ENCODE data around the gene LMO2. TPM values are rescaled to one million over a fixed set of nuclear protein-coding genes. Genes with fewer than 3 reads are reported as not detected.
A peak's percentile ranks its signal among the peaks of the same experiment; 100 is the strongest.

Gene LMO2
- total RNA-seq, 1 donor from 2014 or later, result 3.9 TPM

DNA sequence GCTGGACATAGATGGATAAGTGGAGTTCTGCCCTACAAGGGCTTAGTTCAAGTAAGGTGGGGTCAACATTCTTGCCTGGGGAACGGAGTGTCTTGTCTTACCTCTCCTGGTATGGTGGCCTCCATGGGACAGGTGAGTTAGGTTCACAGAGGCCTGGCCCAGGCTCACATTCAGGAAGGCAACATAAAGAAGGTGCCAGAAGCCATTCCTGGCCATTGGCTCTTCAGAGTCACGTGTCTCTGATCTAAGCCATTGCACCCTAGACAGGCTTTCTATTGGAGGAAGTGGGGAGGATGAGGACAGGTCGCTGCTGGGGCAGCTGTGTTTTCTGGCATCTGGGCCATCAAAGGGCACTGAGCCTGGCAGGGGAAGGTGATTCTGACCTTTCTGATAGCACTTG lies 14.8 kb downstream of the LMO2 start:
- Mint-ChIP-seq H3K36me3 (no peaks in the 10 kb centered on the region), H3K4me1 (no peaks in the 10 kb centered on the region), H3K9me3 (no peaks in the 10 kb centered on the region), H3K27me3 (ENCODE audit: low read depth) (peaks cover 82% of the 10 kb centered on the region), H3K4me3 (no peak overlapping the region), H3K27ac (no peak overlapping the region)
- TF ChIP-seq, protein P1, sequence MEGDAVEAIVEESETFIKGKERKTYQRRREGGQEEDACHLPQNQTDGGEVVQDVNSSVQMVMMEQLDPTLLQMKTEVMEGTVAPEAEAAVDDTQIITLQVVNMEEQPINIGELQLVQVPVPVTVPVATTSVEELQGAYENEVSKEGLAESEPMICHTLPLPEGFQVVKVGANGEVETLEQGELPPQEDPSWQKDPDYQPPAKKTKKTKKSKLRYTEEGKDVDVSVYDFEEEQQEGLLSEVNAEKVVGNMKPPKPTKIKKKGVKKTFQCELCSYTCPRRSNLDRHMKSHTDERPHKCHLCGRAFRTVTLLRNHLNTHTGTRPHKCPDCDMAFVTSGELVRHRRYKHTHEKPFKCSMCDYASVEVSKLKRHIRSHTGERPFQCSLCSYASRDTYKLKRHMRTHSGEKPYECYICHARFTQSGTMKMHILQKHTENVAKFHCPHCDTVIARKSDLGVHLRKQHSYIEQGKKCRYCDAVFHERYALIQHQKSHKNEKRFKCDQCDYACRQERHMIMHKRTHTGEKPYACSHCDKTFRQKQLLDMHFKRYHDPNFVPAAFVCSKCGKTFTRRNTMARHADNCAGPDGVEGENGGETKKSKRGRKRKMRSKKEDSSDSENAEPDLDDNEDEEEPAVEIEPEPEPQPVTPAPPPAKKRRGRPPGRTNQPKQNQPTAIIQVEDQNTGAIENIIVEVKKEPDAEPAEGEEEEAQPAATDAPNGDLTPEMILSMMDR (IDR thresholded peaks at IDR 0.05; ENCODE audit: unreplicated experiment), result no peak
- DNase-seq (ENCODE audit: low spot score in 2 of 2, unreplicated experiment in 2 of 2), result no peak

DNA sequence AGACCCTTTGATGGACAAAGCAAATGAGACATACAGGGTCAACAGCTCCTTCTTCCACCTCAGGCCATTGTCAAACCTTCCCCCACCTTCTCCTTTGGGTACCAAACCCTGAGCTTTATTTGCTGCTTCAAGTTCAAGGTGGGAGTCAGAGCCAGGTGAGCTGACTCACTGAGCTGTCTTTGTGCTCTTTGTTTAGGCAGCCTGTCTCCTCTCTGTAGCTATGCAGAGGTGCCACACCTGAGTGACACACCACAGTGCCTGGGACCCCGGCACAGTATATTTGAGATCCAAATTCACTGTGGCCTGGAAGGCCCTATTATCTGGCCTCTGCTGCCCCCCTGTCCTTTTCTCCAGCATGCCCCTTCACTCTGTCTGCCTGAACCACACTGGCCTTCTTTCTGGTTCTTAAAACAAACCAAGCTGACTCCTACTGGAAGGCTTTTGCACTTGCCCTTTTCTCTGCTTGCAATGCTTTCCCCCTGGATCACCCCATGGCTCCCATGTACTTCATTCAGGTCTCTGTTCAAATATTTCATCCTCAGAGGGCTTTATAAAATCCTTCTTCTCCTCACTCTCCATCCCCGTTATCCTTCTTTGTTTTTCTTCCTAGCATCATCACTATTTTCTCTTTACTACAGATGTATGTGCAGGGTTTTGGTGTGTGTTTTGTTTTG lies 16.1 kb downstream of the LMO2 start:
- H3K4me1 Mint-ChIP-seq, result peaks cover under 1% of the 10 kb centered on the region
- H3K36me3 Mint-ChIP-seq, result no peaks in the 10 kb centered on the region
- no peaks in the 10 kb centered on the region for H3K9me3 Mint-ChIP-seq
- TF ChIP-seq, protein P1 (IDR thresholded peaks at IDR 0.05; ENCODE audit: unreplicated experiment), result no peak
- H3K4me3 Mint-ChIP-seq, result no peak overlapping the region
- H3K27ac Mint-ChIP-seq, result no peak overlapping the region
- DNase-seq (ENCODE audit: low spot score in 2 of 2, unreplicated experiment in 2 of 2), result no peak
- H3K27me3 Mint-ChIP-seq (ENCODE audit: low read depth), result peaks cover 79% of the 10 kb centered on the region

DNA sequence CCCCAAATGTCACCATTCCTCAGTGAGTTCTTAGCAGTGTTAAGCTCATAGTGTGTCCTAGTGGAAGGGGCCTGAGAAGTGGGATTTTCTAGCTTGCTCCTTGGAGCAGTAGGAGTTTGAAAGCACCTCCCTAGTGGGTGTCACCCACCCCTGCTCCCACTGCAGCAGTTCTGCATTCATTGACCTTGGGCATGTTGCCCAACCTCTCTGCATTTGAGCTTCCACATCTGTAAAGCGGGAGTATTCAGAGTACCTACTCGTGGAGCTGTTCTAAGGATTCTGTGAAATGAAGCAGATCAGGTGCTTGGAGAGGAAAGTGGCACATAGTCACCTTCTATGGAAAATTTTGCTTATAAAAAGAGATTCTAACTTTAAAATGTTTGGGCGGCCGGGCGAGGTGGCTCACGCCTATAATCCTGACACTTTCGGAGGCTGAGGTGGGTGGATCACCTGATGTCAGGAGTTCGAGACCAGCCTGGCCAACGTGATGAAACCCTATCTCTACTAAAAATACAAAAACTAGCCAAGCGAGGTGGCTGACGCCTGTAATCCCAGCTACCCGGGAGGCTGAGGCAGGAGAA lies 16.9 kb downstream of the LMO2 start:
- Mint-ChIP-seq H3K9me3 (no peaks in the 10 kb centered on the region), H3K4me3 (no peak overlapping the region), H3K4me1 (peaks cover 6% of the 10 kb centered on the region), H3K36me3 (no peaks in the 10 kb centered on the region), H3K27ac (no peak overlapping the region), H3K27me3 (ENCODE audit: low read depth) (peaks cover 84% of the 10 kb centered on the region)
- TF ChIP-seq, protein P1 (IDR thresholded peaks at IDR 0.05; ENCODE audit: unreplicated experiment), result no peak
- no peak for DNase-seq (ENCODE audit: low spot score in 2 of 2, unreplicated experiment in 2 of 2)

DNA sequence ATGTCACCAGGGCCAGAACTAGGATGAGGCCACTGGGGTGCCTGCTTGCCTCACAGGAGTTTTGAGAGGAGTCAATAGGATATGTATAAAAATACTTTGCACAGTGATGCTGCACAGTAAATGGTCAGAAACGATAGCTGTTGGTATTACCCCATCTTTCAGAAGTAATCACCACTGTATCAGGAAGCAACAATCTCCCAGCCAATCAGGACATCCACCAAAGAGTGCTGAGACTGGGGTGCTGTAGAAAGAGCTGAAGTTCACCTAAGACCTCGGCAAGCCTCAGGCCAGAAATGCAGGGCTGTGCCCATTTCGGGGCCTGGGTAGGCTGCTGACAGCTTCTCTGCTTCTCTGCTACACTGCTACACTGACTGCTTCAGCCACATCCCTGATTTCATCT lies 17.4 kb downstream of the LMO2 start:
- peaks cover 7% of the 10 kb centered on the region for H3K4me1 Mint-ChIP-seq
- peaks cover 83% of the 10 kb centered on the region for H3K27me3 Mint-ChIP-seq (ENCODE audit: low read depth)
- TF ChIP-seq, protein P1 (IDR thresholded peaks at IDR 0.05; ENCODE audit: unreplicated experiment), result no peak
- H3K4me3 Mint-ChIP-seq, result no peak overlapping the region
- H3K9me3 Mint-ChIP-seq, result no peaks in the 10 kb centered on the region
- DNase-seq (ENCODE audit: low spot score in 2 of 2, unreplicated experiment in 2 of 2), result no peak
- H3K27ac Mint-ChIP-seq, result no peak overlapping the region
- no peaks in the 10 kb centered on the region for H3K36me3 Mint-ChIP-seq

DNA sequence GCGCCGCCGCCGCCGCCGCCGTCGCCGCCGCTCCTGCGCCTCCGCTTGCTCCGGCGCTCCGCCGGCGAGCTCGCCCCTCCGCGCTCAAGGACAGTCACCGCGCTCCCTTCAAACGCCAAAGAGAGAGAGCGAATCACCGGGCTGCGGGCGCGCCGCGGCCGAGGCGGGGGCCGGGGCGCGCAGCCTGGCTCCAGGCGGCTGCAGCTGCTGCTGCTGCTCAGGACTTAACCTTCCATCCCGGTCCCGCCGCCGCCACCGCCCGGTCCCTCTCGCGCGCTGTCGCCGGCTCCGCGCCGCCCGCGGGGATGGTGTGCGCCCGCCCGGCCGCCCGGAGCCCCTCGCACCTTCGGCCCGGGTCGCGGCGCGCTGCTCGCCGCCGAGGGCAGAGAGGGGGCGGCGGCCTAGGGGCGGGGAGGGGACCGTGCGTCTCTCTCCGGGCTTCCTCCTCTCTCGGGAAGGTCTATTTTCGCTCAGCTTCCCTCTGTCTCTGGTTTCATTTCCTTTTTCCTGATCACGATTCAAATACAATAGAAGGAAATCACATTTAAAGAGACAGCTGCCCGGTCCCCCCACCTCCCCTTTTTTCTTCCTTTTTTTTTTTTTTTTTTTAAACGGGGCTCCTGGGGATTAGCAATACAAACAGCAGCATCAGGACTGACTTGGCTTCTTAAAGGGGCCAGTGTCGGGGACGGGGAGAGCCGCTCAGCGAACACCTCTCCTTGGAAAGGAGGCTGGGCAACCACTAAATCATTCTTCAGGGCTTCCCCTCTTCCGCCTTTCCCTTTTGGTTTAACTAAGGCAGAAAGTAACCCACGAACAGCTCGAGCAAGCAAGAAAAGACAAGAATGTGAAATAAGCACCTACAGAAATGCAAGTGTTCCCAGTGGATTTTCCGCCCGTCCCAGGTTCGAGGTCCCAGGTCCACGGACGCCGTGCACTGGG lies 22.1 kb downstream of the LMO2 start:
- peaks cover 79% of the 10 kb centered on the region for H3K27me3 Mint-ChIP-seq (ENCODE audit: low read depth)

More for the DNA sequence above, 22.1 kb downstream of the LMO2 start:
- H3K9me3 Mint-ChIP-seq, result no peaks in the 10 kb centered on the region
- TF ChIP-seq, protein P1 (IDR thresholded peaks at IDR 0.05; ENCODE audit: unreplicated experiment), result no peak
- DNase-seq (ENCODE audit: low spot score in 2 of 2, unreplicated experiment in 2 of 2), result peak in 1 of 2 experiments; percentile 56
- H3K27ac Mint-ChIP-seq, result no peak overlapping the region
- H3K4me3 Mint-ChIP-seq, result peak overlapping the region; percentile 89
- no peaks in the 10 kb centered on the region for H3K36me3 Mint-ChIP-seq
- H3K4me1 Mint-ChIP-seq, result peaks cover 16% of the 10 kb centered on the region

All from mesothelial cell of epicardium (in vitro differentiated cells).